RWPE2 (cell line): ENCODE measurements around the gene GRIN3B.

Experiments
- ATAC-seq: fragments of 200-7000 bp; cut with Tn5 transposase; 3 replicates; pipeline ENCODE4 v1.9.1; 2021; ENCODE audit warnings: low read depth
- DNase-seq: peaks from one replicate; pipeline ENCODE4 v3.0.0-alpha.2; 2020; ENCODE audit warnings: low spot score
- H3K27ac ChIP-seq: fragments of 450-650 bp; 2 replicates; pipeline ENCODE4 v1.5.1; 2017; ENCODE audit warnings: mild to moderate bottlenecking; ENCODE audit not compliant: poor library complexity, severe bottlenecking
- H3K27me3 ChIP-seq: fragments of 250-450 bp; sonication (Bioruptor Pico); 2 replicates; pipeline ENCODE4 v1.5.1; 2021; ENCODE audit warnings: mild to moderate bottlenecking, moderate library complexity; ENCODE audit not compliant: insufficient read depth, poor library complexity, severe bottlenecking
- H3K36me3 ChIP-seq: fragments of 250-450 bp; sonication (Bioruptor Pico); 2 replicates; pipeline ENCODE4 v1.5.1; 2020; ENCODE audit warnings: low read depth, mild to moderate bottlenecking, moderate library complexity
- H3K4me1 ChIP-seq: fragments of 250-450 bp; sonication (Bioruptor Pico); 2 replicates; pipeline ENCODE4 v1.5.1; 2021; ENCODE audit warnings: mild to moderate bottlenecking, moderate library complexity; ENCODE audit not compliant: insufficient read depth, poor library complexity, severe bottlenecking
- H3K4me3 ChIP-seq: fragments of 250-450 bp; sonication (Bioruptor Pico); 2 replicates; pipeline ENCODE4 v1.5.1; 2021; ENCODE audit warnings: mild to moderate bottlenecking, moderate library complexity; ENCODE audit not compliant: severe bottlenecking
- H3K9me3 ChIP-seq: fragments of 250-450 bp; sonication (Bioruptor Pico); 2 replicates; pipeline ENCODE4 v1.5.1; 2021; ENCODE audit warnings: mild to moderate bottlenecking, moderate library complexity; ENCODE audit not compliant: severe bottlenecking
- TF ChIP-seq, protein P1 (sequence below): fragments of 450-650 bp; IDR thresholded peaks from one replicate; pipeline ENCODE4 v1.5.1; 2017; ENCODE audit warnings: mild to moderate bottlenecking, moderate library complexity; ENCODE audit not compliant: poor library complexity, severe bottlenecking

GRIN3B gene

DNA sequence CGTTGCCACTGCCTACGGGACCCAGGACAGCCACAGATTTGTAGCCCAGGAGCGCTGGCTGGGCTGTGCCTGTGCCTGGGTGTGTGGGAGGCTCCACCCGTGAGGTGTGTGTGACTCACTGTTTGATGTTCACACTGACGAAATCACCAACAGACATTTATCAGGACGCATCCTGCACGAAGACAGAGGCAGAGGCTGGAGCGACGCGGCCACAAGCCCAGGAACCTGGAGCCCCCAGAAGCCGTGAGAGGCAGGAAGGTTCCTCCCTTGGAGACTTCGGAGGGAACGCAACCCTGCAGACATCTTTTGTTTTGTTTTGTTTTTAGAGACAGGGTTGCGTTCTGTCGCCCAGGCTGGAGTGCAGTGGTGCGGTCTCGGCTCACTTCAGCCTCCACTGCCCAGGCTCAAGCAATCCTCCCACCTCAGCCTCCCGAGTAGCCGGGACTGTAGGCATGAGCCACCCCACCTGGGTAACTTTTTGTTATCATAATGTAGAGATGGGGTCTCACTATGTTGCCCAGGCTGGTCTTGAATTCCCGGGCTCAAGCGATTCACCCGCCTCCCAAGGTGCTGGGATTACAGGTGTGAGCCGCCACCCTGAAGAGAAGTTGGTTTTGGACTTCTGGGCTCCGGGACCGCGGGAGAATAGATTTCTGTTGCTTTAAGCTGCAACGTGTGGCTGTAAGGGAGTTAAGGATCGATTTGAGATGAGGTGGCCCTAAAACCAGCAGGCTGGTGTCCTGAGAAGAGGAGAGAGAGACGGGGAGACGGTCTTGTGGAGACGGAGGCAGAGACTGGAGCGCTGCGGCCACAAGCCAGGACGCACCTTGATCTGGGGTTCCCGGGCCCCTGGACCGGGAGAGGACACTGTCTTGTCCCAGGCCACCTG, 41.0 kb upstream of the GRIN3B start:
- peak; percentile 74 for ATAC-seq
- H3K36me3 ChIP-seq = no peaks in the 10 kb centered on the region
- H3K9me3 ChIP-seq = no peaks in the 10 kb centered on the region
- H3K4me1 ChIP-seq = peaks cover 15% of the 10 kb centered on the region
- H3K27ac ChIP-seq = no peak overlapping the region
- H3K27me3 ChIP-seq = no peaks in the 10 kb centered on the region
- peak; percentile 56 for DNase-seq
- no peak overlapping the region for H3K4me3 ChIP-seq
- TF ChIP-seq, protein P1, sequence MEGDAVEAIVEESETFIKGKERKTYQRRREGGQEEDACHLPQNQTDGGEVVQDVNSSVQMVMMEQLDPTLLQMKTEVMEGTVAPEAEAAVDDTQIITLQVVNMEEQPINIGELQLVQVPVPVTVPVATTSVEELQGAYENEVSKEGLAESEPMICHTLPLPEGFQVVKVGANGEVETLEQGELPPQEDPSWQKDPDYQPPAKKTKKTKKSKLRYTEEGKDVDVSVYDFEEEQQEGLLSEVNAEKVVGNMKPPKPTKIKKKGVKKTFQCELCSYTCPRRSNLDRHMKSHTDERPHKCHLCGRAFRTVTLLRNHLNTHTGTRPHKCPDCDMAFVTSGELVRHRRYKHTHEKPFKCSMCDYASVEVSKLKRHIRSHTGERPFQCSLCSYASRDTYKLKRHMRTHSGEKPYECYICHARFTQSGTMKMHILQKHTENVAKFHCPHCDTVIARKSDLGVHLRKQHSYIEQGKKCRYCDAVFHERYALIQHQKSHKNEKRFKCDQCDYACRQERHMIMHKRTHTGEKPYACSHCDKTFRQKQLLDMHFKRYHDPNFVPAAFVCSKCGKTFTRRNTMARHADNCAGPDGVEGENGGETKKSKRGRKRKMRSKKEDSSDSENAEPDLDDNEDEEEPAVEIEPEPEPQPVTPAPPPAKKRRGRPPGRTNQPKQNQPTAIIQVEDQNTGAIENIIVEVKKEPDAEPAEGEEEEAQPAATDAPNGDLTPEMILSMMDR = no peak

DNA sequence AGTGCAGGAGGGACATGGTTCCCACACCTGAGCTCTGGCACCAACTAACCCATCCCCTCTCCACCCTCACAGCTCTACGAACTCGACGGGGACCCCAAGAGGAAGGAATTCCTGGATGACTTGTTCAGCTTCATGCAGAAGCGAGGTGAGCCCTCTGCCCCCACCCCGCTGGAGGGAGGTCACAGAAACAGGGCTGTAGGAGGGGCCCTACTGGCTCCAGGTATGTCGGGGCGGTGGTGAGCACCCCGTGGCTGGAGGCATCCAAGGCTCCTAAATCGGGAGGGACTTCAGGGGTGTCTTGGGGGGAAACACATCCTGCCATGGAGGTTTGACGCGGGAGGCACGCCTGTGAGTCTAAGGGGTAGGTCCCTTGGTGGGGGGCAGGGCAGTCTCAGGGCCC, 40.2 kb upstream of the GRIN3B start:
- Histone ChIP-seq H3K4me1 (peaks cover 15% of the 10 kb centered on the region), H3K9me3 (no peaks in the 10 kb centered on the region), H3K36me3 (peaks cover 4% of the 10 kb centered on the region), H3K27me3 (no peaks in the 10 kb centered on the region), H3K27ac (no peak overlapping the region), H3K4me3 (no peak overlapping the region)
- no peak for ATAC-seq
- TF ChIP-seq, protein P1 = no peak
- DNase-seq = no peak

DNA sequence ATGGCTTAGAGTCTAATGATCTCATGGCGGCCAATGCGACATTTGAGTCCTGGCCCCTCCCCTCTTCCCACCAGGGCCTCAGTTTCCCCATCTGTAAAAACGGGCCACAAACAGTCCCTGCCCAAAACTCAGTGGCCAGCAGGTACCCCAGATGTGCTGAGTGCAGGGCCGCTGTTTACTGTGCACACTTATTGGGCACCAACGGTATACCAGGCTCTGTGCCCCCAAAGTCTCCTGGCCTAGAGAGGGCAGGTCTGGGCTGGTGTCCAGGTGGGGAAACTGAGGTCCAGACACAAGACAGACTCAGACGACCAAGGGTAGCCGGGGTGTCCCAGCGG, 39.6 kb upstream of the GRIN3B start:
- peaks cover 9% of the 10 kb centered on the region for H3K36me3 ChIP-seq
- H3K4me3 ChIP-seq = no peak overlapping the region
- ATAC-seq (no peak), DNase-seq (no peak)
- H3K27ac ChIP-seq = no peak overlapping the region
- H3K27me3 ChIP-seq = no peaks in the 10 kb centered on the region
- peaks cover 15% of the 10 kb centered on the region for H3K4me1 ChIP-seq
- TF ChIP-seq, protein P1 = no peak
- H3K9me3 ChIP-seq = no peaks in the 10 kb centered on the region

DNA sequence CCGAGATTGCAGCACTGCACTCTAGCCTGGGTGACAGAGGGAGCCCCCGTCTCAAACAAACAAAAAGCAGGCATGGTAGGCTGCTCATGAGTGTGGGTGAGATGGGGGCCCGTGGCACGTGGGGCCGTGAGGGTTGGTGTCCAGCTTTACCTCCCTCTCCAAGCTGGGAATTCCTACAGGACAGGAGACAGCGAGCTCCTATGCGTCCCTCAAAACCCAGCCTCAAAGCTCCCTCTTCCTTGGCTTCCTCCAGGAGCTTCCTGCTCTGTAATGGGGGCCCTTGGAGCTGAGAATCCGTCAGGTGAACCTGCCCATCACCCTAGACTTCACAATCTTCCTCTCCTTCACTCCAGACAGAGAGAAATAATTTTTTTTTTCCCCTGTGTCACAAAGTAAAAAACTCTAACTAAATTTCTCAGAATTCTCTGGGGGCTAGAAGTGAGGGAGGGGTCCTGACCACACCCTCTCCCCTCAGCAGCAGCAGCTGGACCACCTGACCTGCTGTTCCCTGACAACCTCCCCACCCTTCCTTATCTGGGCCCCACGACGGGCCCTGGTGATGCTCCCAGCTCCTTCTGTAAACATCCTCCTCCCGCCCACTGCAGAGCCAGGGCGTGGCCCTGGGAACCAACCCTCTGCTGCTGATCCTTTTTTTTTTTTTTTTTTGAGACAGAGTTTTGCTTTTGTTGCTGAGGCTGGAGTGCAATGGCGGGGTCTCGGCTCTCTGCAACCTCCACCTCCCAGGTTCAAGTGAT, 38.2 kb upstream of the GRIN3B start:
- Histone ChIP-seq H3K4me1 (peaks cover 10% of the 10 kb centered on the region), H3K4me3 (no peak overlapping the region), H3K27ac (no peak overlapping the region), H3K36me3 (peaks cover 15% of the 10 kb centered on the region), H3K27me3 (no peaks in the 10 kb centered on the region), H3K9me3 (no peaks in the 10 kb centered on the region)
- DNase-seq = no peak
- ATAC-seq = 0 out of 3 replicates have a peak, but pooled peaks have one; percentile 41
- TF ChIP-seq, protein P1 = no peak
